HEK293 (cell line): ENCODE data around the gene SLC10A6.

Experiments
- CTCF ChIA-PET: fragments of 350-600 bp; formaldehyde crosslinking; extraction: SDS; loops from one replicate; lab custom pipeline; 2021; ENCODE audit warnings: antibody characterized with exemption; lab: Yijun Ruan, JAX
- POLR2A ChIA-PET: fragments of 300-600 bp; formaldehyde crosslinking; extraction: SDS; loops from one replicate; lab custom pipeline; 2020; ENCODE audit warnings: antibody characterized with exemption, inconsistent platforms; lab: Yijun Ruan, JAX
- H3K27ac ChIP-seq: fragments of 200-500 bp; sonication (Bioruptor generic); 2 replicates; pipeline ENCODE4 v1.5.1; 2014; ENCODE audit warnings: low read depth, low read length, control low read depth, inconsistent platforms; ENCODE audit errors: extremely low read depth
- H3K36me3 ChIP-seq, 2 experiments: fragments of 200-500 bp in 1 of 2; sonication (Bioruptor generic) in 1 of 2; 1 replicate in 1 of 2; 2 replicates in 1 of 2; pipeline ENCODE4 v1.5.1; 2014 to 2017; ENCODE audit warnings: inconsistent platforms in 2 of 2, low read length in 2 of 2; ENCODE audit not compliant: control insufficient read depth in 2 of 2, insufficient read depth in 1 of 2
- H3K4me1 ChIP-seq: fragments of 200-500 bp; sonication (Bioruptor generic); 2 replicates; pipeline ENCODE4 v1.5.1; 2014; ENCODE audit warnings: mild to moderate bottlenecking, low read length, inconsistent platforms; ENCODE audit not compliant: control insufficient read depth, insufficient read depth
- H3K4me3 ChIP-seq: 2 replicates; pipeline ENCODE4 v1.5.1; 2011; ENCODE audit warnings: low read depth, mild to moderate bottlenecking, control low read depth, low read length, moderate library complexity
- H3K9me3 ChIP-seq: fragments of 200-500 bp; sonication (Bioruptor generic); 2 replicates; pipeline ENCODE4 v1.5.1; 2014; ENCODE audit warnings: low read depth, low read length, inconsistent platforms; ENCODE audit not compliant: control insufficient read depth, insufficient read depth
- BCL11B ChIP-seq: fragments of 450-650 bp; formaldehyde crosslinking; IDR thresholded peaks from 2 replicates; pipeline ENCODE4 v1.5.1; 2016; ENCODE audit warnings: low read depth, missing biosample characterization, missing genetic modification characterization
- GLI2 ChIP-seq: fragments of 450-650 bp; formaldehyde crosslinking; IDR thresholded peaks from 2 replicates; pipeline ENCODE4; 2017; ENCODE audit warnings: missing biosample characterization, missing genetic modification characterization, low read depth, borderline replicate concordance
- HOXD13 ChIP-seq: sonication (generic); formaldehyde crosslinking; IDR thresholded peaks from 2 replicates; pipeline ENCODE4 v1.8.0; 2022; ENCODE audit warnings: missing genetic modification reagents, borderline replicate concordance
- PRDM1 ChIP-seq: fragments of 450-650 bp; formaldehyde crosslinking; IDR thresholded peaks from 2 replicates; pipeline ENCODE4; 2016; ENCODE audit warnings: missing biosample characterization, missing genetic modification characterization
- REPIN1 ChIP-seq: fragments of 450-650 bp; formaldehyde crosslinking; IDR thresholded peaks from 2 replicates; pipeline ENCODE4 v1.5.1; 2017; ENCODE audit warnings: missing biosample characterization, missing genetic modification characterization, low read depth
- SETDB1 ChIP-seq: IDR thresholded peaks from one replicate; pipeline ENCODE4 v1.6.1; 2017; ENCODE audit warnings: mild to moderate bottlenecking, low read length, moderate library complexity, mixed read lengths; ENCODE audit not compliant: insufficient read length
- TRIM28 ChIP-seq: IDR thresholded peaks from 2 replicates; pipeline ENCODE4 v1.6.1; 2011; ENCODE audit warnings: low read length, control low read depth, borderline replicate concordance
- ZNF19 ChIP-seq: fragments of 450-650 bp; formaldehyde crosslinking; IDR thresholded peaks from 2 replicates; pipeline ENCODE4; 2016; ENCODE audit warnings: missing biosample characterization, missing genetic modification characterization, low read depth
- ZNF561 ChIP-seq: fragments of 450-650 bp; IDR thresholded peaks from 2 replicates; pipeline ENCODE4 v1.5.1; 2018; ENCODE audit warnings: missing biosample characterization, missing genetic modification characterization, borderline replicate concordance
- ZNF610 ChIP-seq: fragments of 450-650 bp; formaldehyde crosslinking; IDR thresholded peaks from 2 replicates; pipeline ENCODE4 v1.5.1; 2016; ENCODE audit warnings: missing biosample characterization, missing genetic modification characterization, borderline replicate concordance
- ZNF791 ChIP-seq: fragments of 450-650 bp; formaldehyde crosslinking; IDR thresholded peaks from 2 replicates; pipeline ENCODE4 v1.5.1; 2016; ENCODE audit warnings: missing biosample characterization, missing genetic modification characterization
- ZSCAN23 ChIP-seq: fragments of 450-650 bp; formaldehyde crosslinking; IDR thresholded peaks from 2 replicates; pipeline ENCODE4 v1.5.1; 2016; ENCODE audit warnings: missing biosample characterization, missing genetic modification characterization
- TF ChIP-seq, protein P1 (sequence below): fragments of 450-650 bp; formaldehyde crosslinking; IDR thresholded peaks from 2 replicates; pipeline ENCODE4 v1.5.1; 2016; ENCODE audit warnings: missing biosample characterization, missing genetic modification characterization
- TF ChIP-seq, protein P2 (sequence below): fragments of 450-650 bp; formaldehyde crosslinking; conservative IDR thresholded peaks from 2 replicates; pipeline ENCODE4 v1.5.1; 2016; ENCODE audit warnings: low read depth, missing biosample characterization, missing genetic modification characterization
- TF ChIP-seq, protein P3 (sequence below): fragments of 450-650 bp; formaldehyde crosslinking; IDR thresholded peaks from 2 replicates; pipeline ENCODE4 v1.5.1; 2016; ENCODE audit warnings: missing biosample characterization, missing genetic modification characterization

SLC10A6 gene

DNA sequence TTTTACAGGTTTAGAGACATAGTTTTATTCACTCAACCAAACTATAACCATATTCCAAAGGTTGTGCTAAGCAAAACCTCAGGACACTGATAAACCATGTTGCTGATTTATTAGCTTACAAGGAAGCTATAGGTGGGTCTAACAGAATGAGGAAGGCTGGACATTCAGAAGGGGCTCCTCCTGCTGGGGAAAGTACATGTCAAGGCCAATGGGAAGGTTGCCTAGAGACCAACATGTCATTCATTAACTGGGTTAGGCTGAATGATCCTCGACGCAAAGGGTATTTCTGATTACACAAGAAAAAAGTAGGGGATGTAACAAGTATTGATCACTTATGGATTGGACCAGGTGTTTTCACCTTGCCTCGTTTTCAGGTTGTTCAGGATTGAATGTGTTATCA is 30.3 kb downstream of the SLC10A6 start (continued):
- TF ChIP-seq, protein P1, sequence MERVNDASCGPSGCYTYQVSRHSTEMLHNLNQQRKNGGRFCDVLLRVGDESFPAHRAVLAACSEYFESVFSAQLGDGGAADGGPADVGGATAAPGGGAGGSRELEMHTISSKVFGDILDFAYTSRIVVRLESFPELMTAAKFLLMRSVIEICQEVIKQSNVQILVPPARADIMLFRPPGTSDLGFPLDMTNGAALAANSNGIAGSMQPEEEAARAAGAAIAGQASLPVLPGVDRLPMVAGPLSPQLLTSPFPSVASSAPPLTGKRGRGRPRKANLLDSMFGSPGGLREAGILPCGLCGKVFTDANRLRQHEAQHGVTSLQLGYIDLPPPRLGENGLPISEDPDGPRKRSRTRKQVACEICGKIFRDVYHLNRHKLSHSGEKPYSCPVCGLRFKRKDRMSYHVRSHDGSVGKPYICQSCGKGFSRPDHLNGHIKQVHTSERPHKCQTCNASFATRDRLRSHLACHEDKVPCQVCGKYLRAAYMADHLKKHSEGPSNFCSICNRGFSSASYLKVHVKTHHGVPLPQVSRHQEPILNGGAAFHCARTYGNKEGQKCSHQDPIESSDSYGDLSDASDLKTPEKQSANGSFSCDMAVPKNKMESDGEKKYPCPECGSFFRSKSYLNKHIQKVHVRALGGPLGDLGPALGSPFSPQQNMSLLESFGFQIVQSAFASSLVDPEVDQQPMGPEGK (tag by site-specific recombination) = no peak
- TF ChIP-seq, all 188 proteins: peak for 0

DNA sequence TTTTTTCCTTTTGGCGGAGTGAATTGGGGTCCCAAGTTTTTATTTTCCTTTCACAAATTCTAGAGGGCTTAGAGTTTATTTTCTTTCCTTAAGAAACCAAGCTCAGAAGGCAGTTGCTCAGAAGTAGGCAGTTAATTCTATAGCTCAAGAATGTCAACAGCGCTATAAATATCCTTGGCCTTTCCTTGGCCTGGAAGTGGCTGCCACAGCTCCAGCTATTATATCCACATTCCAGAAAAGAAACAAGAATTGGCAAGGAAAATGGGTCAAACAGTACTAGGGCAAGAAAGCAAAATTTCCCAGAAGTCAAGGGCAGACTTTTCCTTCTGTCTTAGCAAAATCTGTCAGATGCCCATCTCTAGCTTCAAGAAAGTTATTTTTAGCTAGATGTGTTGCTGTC is 31.0 kb downstream of the SLC10A6 start:
- CTCF ChIA-PET = no interaction called here
- Histone ChIP-seq H3K36me3 (peaks cover 4 to 23% of the 10 kb centered on the region in 2 experiments), H3K4me1 (no peaks in the 10 kb centered on the region), H3K9me3 (no peaks in the 10 kb centered on the region), H3K27ac (no peak overlapping the region), H3K4me3 (no peak overlapping the region)
- TF ChIP-seq ZNF561 (tag by site-specific recombination) (no peak), REPIN1 (no peak), TRIM28 (no peak), BCL11B (tag by site-specific recombination) (no peak), ZNF791 (tag by site-specific recombination) (no peak), GLI2 (tag by site-specific recombination) (no peak), ZNF610 (tag by site-specific recombination) (no peak)
- TF ChIP-seq, protein P2, sequence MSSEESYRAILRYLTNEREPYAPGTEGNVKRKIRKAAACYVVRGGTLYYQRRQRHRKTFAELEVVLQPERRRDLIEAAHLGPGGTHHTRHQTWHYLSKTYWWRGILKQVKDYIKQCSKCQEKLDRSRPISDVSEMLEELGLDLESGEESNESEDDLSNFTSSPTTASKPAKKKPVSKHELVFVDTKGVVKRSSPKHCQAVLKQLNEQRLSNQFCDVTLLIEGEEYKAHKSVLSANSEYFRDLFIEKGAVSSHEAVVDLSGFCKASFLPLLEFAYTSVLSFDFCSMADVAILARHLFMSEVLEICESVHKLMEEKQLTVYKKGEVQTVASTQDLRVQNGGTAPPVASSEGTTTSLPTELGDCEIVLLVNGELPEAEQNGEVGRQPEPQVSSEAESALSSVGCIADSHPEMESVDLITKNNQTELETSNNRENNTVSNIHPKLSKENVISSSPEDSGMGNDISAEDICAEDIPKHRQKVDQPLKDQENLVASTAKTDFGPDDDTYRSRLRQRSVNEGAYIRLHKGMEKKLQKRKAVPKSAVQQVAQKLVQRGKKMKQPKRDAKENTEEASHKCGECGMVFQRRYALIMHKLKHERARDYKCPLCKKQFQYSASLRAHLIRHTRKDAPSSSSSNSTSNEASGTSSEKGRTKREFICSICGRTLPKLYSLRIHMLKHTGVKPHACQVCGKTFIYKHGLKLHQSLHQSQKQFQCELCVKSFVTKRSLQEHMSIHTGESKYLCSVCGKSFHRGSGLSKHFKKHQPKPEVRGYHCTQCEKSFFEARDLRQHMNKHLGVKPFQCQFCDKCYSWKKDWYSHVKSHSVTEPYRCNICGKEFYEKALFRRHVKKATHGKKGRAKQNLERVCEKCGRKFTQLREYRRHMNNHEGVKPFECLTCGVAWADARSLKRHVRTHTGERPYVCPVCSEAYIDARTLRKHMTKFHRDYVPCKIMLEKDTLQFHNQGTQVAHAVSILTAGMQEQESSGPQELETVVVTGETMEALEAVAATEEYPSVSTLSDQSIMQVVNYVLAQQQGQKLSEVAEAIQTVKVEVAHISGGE (tag by site-specific recombination) = no peak
- POLR2A ChIA-PET = no interaction called here

DNA sequence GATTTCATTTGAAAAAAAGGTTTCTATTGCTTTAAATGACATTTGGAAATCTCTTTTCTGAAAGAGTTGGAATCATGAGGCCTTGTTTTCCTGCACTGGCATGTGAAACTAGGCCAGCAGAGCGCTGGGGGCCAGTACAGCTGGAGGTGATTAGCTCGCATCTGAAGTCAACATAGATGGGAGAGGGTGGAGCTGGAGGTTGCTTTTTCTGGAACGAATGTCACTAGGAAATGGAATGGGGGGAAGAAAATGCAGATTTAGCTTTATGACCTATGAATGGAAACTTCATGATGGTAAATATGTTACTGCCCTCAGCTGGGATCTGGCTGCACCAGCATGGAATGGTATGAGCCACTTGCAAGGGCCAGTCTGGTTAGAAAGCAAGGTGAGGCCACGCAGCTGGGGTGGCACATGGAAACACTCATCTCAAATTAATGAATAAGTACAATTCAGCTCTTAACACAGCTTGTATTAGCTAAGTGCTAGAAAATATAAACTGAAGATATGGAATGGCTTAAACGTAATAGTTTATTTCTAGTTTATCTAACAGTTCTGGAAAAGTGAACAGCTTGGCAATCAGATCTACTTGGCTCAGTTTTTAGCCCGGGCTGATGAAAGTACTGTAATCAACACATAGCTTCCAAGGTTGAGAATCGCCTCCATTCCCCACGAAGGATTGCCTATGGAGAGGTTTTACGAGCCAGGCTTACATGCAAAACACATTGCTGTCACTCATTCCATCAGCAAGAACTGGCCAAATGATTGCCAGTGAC is 32.5 kb downstream of the SLC10A6 start:
- Histone ChIP-seq H3K9me3 (no peaks in the 10 kb centered on the region), H3K4me3 (no peak overlapping the region), H3K4me1 (no peaks in the 10 kb centered on the region), H3K36me3 (peaks cover 8 to 32% of the 10 kb centered on the region in 2 experiments), H3K27ac (no peak overlapping the region)
- POLR2A ChIA-PET = no interaction called here
- no peak for TF ChIP-seq ZSCAN23 (tag by site-specific recombination)
- TF ChIP-seq, protein P3, sequence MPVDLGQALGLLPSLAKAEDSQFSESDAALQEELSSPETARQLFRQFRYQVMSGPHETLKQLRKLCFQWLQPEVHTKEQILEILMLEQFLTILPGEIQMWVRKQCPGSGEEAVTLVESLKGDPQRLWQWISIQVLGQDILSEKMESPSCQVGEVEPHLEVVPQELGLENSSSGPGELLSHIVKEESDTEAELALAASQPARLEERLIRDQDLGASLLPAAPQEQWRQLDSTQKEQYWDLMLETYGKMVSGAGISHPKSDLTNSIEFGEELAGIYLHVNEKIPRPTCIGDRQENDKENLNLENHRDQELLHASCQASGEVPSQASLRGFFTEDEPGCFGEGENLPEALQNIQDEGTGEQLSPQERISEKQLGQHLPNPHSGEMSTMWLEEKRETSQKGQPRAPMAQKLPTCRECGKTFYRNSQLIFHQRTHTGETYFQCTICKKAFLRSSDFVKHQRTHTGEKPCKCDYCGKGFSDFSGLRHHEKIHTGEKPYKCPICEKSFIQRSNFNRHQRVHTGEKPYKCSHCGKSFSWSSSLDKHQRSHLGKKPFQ = no peak
- no peak for TF ChIP-seq SETDB1
- TF ChIP-seq ZNF19 (tag by site-specific recombination) = no peak
- no peak for TF ChIP-seq PRDM1 (tag by site-specific recombination)
- no peak for TF ChIP-seq HOXD13
- no peak for TF ChIP-seq REPIN1
- CTCF ChIA-PET = interaction anchor here (0.8 to 1.3 kb wide), 2 partner anchors 317 to 319 kb away, joined by 3 read pairs; no protein-coding TSS in a partner anchor
